ENCODE results near the gene CACNA2D3.

The CACNA2D3 gene

DNA sequence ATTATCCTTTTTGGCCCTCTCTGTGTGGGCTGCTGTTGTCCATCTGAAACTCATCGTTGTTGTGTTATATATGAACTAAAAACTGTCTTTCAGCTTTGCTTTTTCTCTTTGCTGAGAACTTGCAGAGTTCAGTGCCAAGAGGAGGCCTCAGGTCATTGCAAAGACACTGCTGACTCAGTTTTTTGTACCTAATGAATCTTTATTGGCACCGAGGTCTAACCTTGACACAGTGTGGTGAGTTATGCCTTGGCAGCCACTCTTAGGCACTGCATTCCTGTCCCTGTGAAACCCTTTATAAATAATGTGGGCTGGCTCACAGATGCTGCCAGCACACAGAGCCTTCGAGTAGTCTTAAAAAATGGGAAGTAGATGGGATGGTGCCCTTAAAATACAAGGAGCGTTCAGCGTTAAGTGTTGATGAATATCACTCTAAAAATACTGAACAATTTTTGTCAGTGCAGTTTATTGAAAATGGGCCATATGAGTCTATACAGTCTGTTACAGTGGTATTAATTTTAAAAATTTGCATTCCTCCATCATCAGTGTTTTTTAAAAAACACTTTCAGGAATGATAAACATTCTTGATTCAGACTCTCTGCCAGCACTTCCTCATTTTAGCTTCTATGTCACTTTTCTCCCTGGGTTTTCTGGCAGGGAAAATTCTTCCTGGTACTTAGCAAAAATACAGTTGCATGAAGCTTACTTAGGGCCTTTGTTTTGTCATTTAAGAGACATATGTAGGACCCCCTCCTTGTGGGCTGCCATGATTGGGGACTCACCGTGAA is 234.1 kb downstream of the CACNA2D3 start:
- no peaks in the 10 kb centered on the region for H3K27me3 ChIP-seq (ENCODE audit: low read length)
- H3K79me2 ChIP-seq (ENCODE audit: insufficient read depth, low read length) = no peaks in the 10 kb centered on the region
- no peak overlapping the region for H3K4me3 ChIP-seq (ENCODE audit: insufficient read depth, low read length, poor library complexity, severe bottlenecking)
- TF ChIP-seq, protein P1, sequence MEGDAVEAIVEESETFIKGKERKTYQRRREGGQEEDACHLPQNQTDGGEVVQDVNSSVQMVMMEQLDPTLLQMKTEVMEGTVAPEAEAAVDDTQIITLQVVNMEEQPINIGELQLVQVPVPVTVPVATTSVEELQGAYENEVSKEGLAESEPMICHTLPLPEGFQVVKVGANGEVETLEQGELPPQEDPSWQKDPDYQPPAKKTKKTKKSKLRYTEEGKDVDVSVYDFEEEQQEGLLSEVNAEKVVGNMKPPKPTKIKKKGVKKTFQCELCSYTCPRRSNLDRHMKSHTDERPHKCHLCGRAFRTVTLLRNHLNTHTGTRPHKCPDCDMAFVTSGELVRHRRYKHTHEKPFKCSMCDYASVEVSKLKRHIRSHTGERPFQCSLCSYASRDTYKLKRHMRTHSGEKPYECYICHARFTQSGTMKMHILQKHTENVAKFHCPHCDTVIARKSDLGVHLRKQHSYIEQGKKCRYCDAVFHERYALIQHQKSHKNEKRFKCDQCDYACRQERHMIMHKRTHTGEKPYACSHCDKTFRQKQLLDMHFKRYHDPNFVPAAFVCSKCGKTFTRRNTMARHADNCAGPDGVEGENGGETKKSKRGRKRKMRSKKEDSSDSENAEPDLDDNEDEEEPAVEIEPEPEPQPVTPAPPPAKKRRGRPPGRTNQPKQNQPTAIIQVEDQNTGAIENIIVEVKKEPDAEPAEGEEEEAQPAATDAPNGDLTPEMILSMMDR (IDR thresholded peaks at IDR 0.05; ENCODE audit: insufficient read depth, low read length, poor library complexity, severe bottlenecking) = no peak
- no peak for TF ChIP-seq EZH2phosphoT487 (conservative IDR thresholded peaks at IDR 0.05; ENCODE audit: low read length)
- H3F3A ChIP-seq (ENCODE audit: insufficient read depth) = no peaks in the 10 kb centered on the region
- H3K9ac ChIP-seq (ENCODE audit: low read length) = no peak overlapping the region
- H3K36me3 ChIP-seq (ENCODE audit: low read length) = no peaks in the 10 kb centered on the region
- no peaks in the 10 kb centered on the region for H3K9me2 ChIP-seq (replicated peaks; ENCODE audit: insufficient read depth, low read length)
- no peak overlapping the region for H3K27ac ChIP-seq (ENCODE audit: low read depth, low read length)
- H3K9me3 ChIP-seq (ENCODE audit: insufficient read depth, low read length) = no peaks in the 10 kb centered on the region
- H3K4me2 ChIP-seq (ENCODE audit: low read depth, low read length, poor library complexity, severe bottlenecking) = no peak overlapping the region
- no peak overlapping the region for H2AFZ ChIP-seq (ENCODE audit: low read depth, low read length, severe bottlenecking)
- no peaks in the 10 kb centered on the region for H4K20me1 ChIP-seq (ENCODE audit: low read depth, low read length)

DNA sequence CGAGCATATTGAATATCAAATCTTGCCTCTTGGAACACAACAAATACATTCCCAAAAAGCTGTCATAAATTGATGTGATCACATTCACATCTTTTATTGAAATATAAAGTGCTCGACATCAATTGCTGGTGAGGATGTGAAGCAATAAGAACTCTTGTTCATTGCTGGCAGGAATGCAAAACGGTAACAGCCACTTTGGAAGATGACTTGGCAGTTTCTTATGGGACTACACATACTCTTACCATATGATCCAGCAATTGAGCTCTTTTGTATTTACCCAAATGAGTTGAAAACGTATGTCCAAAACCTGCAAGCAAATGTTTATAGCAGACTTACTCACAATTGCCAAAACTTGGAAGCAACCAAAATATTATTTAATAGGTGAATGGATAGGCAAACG is 234.9 kb downstream of the CACNA2D3 start:
- no peak overlapping the region for H2AFZ ChIP-seq (ENCODE audit: low read depth, low read length, severe bottlenecking)
- no peak for TF ChIP-seq EZH2phosphoT487 (conservative IDR thresholded peaks at IDR 0.05; ENCODE audit: low read length)
- TF ChIP-seq, protein P1 (IDR thresholded peaks at IDR 0.05; ENCODE audit: insufficient read depth, low read length, poor library complexity, severe bottlenecking) = no peak
- no peaks in the 10 kb centered on the region for H3K9me3 ChIP-seq (ENCODE audit: insufficient read depth, low read length)
- H3K36me3 ChIP-seq (ENCODE audit: low read length) = no peaks in the 10 kb centered on the region
- H3K79me2 ChIP-seq (ENCODE audit: insufficient read depth, low read length) = no peaks in the 10 kb centered on the region
- H3K27ac ChIP-seq (ENCODE audit: low read depth, low read length) = no peak overlapping the region
- no peaks in the 10 kb centered on the region for H3F3A ChIP-seq (ENCODE audit: insufficient read depth)
- no peak overlapping the region for H3K4me2 ChIP-seq (ENCODE audit: low read depth, low read length, poor library complexity, severe bottlenecking)
- no peaks in the 10 kb centered on the region for H3K9me2 ChIP-seq (replicated peaks; ENCODE audit: insufficient read depth, low read length)
- no peak overlapping the region for H3K4me3 ChIP-seq (ENCODE audit: insufficient read depth, low read length, poor library complexity, severe bottlenecking)
- H3K27me3 ChIP-seq (ENCODE audit: low read length) = no peaks in the 10 kb centered on the region
- H3K9ac ChIP-seq (ENCODE audit: low read length) = no peak overlapping the region
- no peaks in the 10 kb centered on the region for H4K20me1 ChIP-seq (ENCODE audit: low read depth, low read length)

DNA sequence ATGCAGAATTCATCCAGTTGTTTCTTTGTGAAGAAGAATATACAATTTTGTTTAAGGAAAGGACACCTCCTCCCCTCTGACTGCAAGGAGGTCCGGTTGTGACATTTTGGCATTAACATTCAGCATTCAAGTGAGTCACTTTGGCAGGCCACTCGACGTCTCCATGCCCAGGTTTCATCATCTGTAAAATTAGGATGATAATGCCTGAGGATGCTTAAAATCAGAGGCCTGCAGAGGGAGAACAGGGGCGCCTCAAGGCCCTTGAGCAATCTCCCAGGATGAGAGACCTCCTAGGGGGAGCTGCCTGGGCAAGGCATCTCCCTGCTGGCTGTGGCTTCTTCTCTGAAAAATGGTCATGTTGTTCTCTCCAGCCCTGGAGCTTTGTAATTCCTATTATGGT is 236.0 kb downstream of the CACNA2D3 start:
- Histone ChIP-seq H2AFZ (ENCODE audit: low read depth, low read length, severe bottlenecking) (no peak overlapping the region), H3K4me2 (ENCODE audit: low read depth, low read length, poor library complexity, severe bottlenecking) (no peak overlapping the region), H3F3A (ENCODE audit: insufficient read depth) (no peaks in the 10 kb centered on the region), H3K36me3 (ENCODE audit: low read length) (no peaks in the 10 kb centered on the region), H4K20me1 (ENCODE audit: low read depth, low read length) (no peaks in the 10 kb centered on the region), H3K79me2 (ENCODE audit: insufficient read depth, low read length) (no peaks in the 10 kb centered on the region), H3K4me3 (ENCODE audit: insufficient read depth, low read length, poor library complexity, severe bottlenecking) (no peak overlapping the region), H3K9ac (ENCODE audit: low read length) (no peak overlapping the region), H3K9me2 (replicated peaks; ENCODE audit: insufficient read depth, low read length) (no peaks in the 10 kb centered on the region), H3K9me3 (ENCODE audit: insufficient read depth, low read length) (no peaks in the 10 kb centered on the region), H3K27ac (ENCODE audit: low read depth, low read length) (no peak overlapping the region), H3K27me3 (ENCODE audit: low read length) (no peaks in the 10 kb centered on the region)
- TF ChIP-seq, protein P1 (IDR thresholded peaks at IDR 0.05; ENCODE audit: insufficient read depth, low read length, poor library complexity, severe bottlenecking) = no peak
- TF ChIP-seq EZH2phosphoT487 (conservative IDR thresholded peaks at IDR 0.05; ENCODE audit: low read length) = no peak

Data from SU-DHL-6 (cell line).